WTC11 (cell line): ENCODE results near the gene KIAA1958. TPM values are rescaled to one million over a fixed set of nuclear protein-coding genes. Genes with fewer than 3 reads are reported as not detected.

ENCODE experiments used
- ATAC-seq: fragments of 200-7000 bp; cut with Tn5 transposase; 2 replicates; pipeline ENCODE4 v1.10.0; 2021; ENCODE audit warnings: mild to moderate bottlenecking, moderate library complexity
- CTCF ChIA-PET: fragments of 300-600 bp; sonication (Branson Sonifier 250); formaldehyde crosslinking; loops from one replicate; lab custom pipeline; 2021; ENCODE audit warnings: antibody characterized with exemption; lab: Charles Lee
- POLR2A ChIA-PET: fragments of 350-600 bp; sonication (Branson Sonifier 250); formaldehyde crosslinking; loops from one replicate; lab custom pipeline; 2021; ENCODE audit warnings: antibody characterized with exemption; lab: Charles Lee
- DNase-seq: peaks from one replicate; pipeline ENCODE4 v3.0.0; 2021; ENCODE audit warnings: low spot score
- H3K27ac Mint-ChIP-seq: 2 replicates; pipeline ENCODE4 v1.8.0; 2021; ENCODE audit warnings: mixed read lengths
- H3K27me3 Mint-ChIP-seq: 2 replicates; pipeline ENCODE4 v1.8.0; 2021; ENCODE audit warnings: low read depth, mild to moderate bottlenecking, moderate library complexity, mixed read lengths
- H3K36me3 Mint-ChIP-seq: 2 replicates; pipeline ENCODE4 v1.8.0; 2021; ENCODE audit warnings: mixed read lengths
- H3K4me1 Mint-ChIP-seq: 2 replicates; pipeline ENCODE4 v1.8.0; 2022; ENCODE audit warnings: mixed read lengths
- H3K4me3 Mint-ChIP-seq: 2 replicates; pipeline ENCODE4 v1.8.0; 2021; ENCODE audit warnings: mild to moderate bottlenecking, moderate library complexity, mixed read lengths
- H3K9me3 Mint-ChIP-seq: 2 replicates; pipeline ENCODE4 v1.8.0; 2021; ENCODE audit warnings: mixed read lengths
- ARID4B ChIP-seq: sonication (generic); formaldehyde crosslinking; IDR thresholded peaks from 2 replicates; pipeline ENCODE4 v1.8.0; 2023; ENCODE audit warnings: missing genetic modification reagents, mild to moderate bottlenecking, borderline replicate concordance
- ATF2 ChIP-seq: sonication (generic); formaldehyde crosslinking; IDR thresholded peaks from 2 replicates; pipeline ENCODE4 v1.8.1; 2022; ENCODE audit warnings: low read depth, missing genetic modification reagents, borderline replicate concordance
- EMX1 ChIP-seq: fragments of 250-450 bp; sonication (Bioruptor Pico); IDR thresholded peaks from 2 replicates; pipeline ENCODE4 v1.8.0; 2021; ENCODE audit warnings: mild to moderate bottlenecking
- FOXJ3 ChIP-seq: sonication (generic); formaldehyde crosslinking; IDR thresholded peaks from 2 replicates; pipeline ENCODE4 v1.9.0; 2021; ENCODE audit warnings: missing genetic modification reagents, mild to moderate bottlenecking, borderline replicate concordance
- GABPB1 ChIP-seq: sonication (generic); formaldehyde crosslinking; IDR thresholded peaks from 2 replicates; pipeline ENCODE4 v1.8.1; 2023; ENCODE audit warnings: mild to moderate bottlenecking, missing genetic modification reagents
- KAT7 ChIP-seq: sonication (generic); formaldehyde crosslinking; IDR thresholded peaks from 2 replicates; pipeline ENCODE4 v1.8.1; 2023; ENCODE audit warnings: missing genetic modification reagents, mild to moderate bottlenecking, borderline replicate concordance
- NR1H2 ChIP-seq: sonication (generic); formaldehyde crosslinking; IDR thresholded peaks from 2 replicates; pipeline ENCODE4 v1.9.0; 2021; ENCODE audit warnings: mild to moderate bottlenecking, moderate library complexity, missing genetic modification reagents
- RORB ChIP-seq: fragments of 250-450 bp; sonication (Bioruptor Pico); IDR thresholded peaks from 2 replicates; pipeline ENCODE4 v1.9.0; 2021; ENCODE audit warnings: mild to moderate bottlenecking
- SMAD4 ChIP-seq: sonication (generic); formaldehyde crosslinking; IDR thresholded peaks from 2 replicates; pipeline ENCODE4 v1.8.0; 2022; ENCODE audit warnings: mild to moderate bottlenecking, missing genetic modification reagents
- TEAD1 ChIP-seq: sonication (generic); formaldehyde crosslinking; IDR thresholded peaks from 2 replicates; pipeline ENCODE4 v1.8.0; 2022; ENCODE audit warnings: mild to moderate bottlenecking, missing genetic modification reagents
- ZBTB21 ChIP-seq: sonication (generic); formaldehyde crosslinking; IDR thresholded peaks from 2 replicates; pipeline ENCODE4 v1.8.1; 2023; ENCODE audit warnings: mild to moderate bottlenecking, missing genetic modification reagents, borderline replicate concordance
- ZNF396 ChIP-seq: fragments of 250-450 bp; sonication (Bioruptor Pico); IDR thresholded peaks from 2 replicates; pipeline ENCODE4 v1.8.0; 2021; ENCODE audit warnings: mild to moderate bottlenecking, moderate library complexity, borderline replicate concordance
- ZNF671 ChIP-seq: fragments of 250-450 bp; sonication (Bioruptor Pico); IDR thresholded peaks from 2 replicates; pipeline ENCODE4 v1.8.0; 2021; ENCODE audit warnings: mild to moderate bottlenecking
- ZSCAN18 ChIP-seq: fragments of 250-450 bp; sonication (Bioruptor Pico); IDR thresholded peaks from 2 replicates; pipeline ENCODE4 v2.1.2; 2022; ENCODE audit warnings: mild to moderate bottlenecking, moderate library complexity
- total RNA-seq: library from RNA; stranded (reverse); gene quantifications from 3 replicates; pipeline ENCODE4 v1.2.3, GENCODE V29; 2021
- TF ChIP-seq, protein P1 (sequence below): sonication (generic); formaldehyde crosslinking; IDR thresholded peaks from 2 replicates; pipeline ENCODE4 v1.8.0; 2022; ENCODE audit warnings: mild to moderate bottlenecking, missing genetic modification reagents
- TF ChIP-seq, protein P2 (sequence below): sonication (generic); formaldehyde crosslinking; IDR thresholded peaks from 2 replicates; pipeline ENCODE4 v1.8.1; 2023; ENCODE audit warnings: mild to moderate bottlenecking, missing genetic modification reagents

Gene KIAA1958
- total RNA-seq, 1 experiment from 2014 or later: 41.0 TPM

DNA sequence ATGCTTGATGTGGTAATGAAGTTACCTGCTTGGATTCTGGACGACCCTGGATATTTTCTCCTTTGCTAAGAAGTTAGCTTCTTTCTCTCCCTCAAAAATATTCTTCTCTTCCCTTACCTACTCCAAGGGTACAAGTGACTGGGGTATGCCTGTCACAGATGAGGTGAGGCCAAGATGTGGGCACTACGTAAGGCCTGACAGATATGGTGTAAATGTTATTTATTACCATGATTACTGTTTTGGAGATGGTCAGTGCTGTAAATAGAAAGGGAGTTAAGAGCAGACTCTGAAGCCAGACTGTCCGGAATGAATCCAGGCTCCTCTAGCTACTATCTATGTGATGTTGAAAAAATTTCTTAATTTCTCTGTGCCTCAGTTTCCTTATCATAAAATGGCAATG lies 1.1 kb upstream of the KIAA1958 start:
- Mint-ChIP-seq H3K9me3 (no peaks in the 10 kb centered on the region), H3K4me1 (peaks cover 36% of the 10 kb centered on the region), H3K27ac (no peak overlapping the region), H3K36me3 (no peaks in the 10 kb centered on the region), H3K4me3 (peak overlapping the region; percentile 95), H3K27me3 (no peaks in the 10 kb centered on the region)
- CTCF ChIA-PET: interaction anchor here (1.1 to 1.6 kb wide), 4 partner anchors 12 to 388 kb away, joined by 3 to 6 read pairs (median 4); no protein-coding TSS in a partner anchor
- TF ChIP-seq ZSCAN18 (CRISPR knock-in tag): no peak
- no peak for TF ChIP-seq SMAD4
- no peak for TF ChIP-seq EMX1 (CRISPR knock-in tag)
- TF ChIP-seq ZBTB21: no peak
- TF ChIP-seq ARID4B (CRISPR knock-in tag): no peak
- no peak for TF ChIP-seq RORB (CRISPR knock-in tag)
- TF ChIP-seq ZNF396 (CRISPR knock-in tag): no peak
- no peak for TF ChIP-seq ATF2 (CRISPR knock-in tag)
- TF ChIP-seq KAT7 (CRISPR knock-in tag): no peak
- no peak for TF ChIP-seq GABPB1
- no peak for TF ChIP-seq NR1H2 (CRISPR knock-in tag)
- TF ChIP-seq FOXJ3: no peak
- TF ChIP-seq, protein P1, sequence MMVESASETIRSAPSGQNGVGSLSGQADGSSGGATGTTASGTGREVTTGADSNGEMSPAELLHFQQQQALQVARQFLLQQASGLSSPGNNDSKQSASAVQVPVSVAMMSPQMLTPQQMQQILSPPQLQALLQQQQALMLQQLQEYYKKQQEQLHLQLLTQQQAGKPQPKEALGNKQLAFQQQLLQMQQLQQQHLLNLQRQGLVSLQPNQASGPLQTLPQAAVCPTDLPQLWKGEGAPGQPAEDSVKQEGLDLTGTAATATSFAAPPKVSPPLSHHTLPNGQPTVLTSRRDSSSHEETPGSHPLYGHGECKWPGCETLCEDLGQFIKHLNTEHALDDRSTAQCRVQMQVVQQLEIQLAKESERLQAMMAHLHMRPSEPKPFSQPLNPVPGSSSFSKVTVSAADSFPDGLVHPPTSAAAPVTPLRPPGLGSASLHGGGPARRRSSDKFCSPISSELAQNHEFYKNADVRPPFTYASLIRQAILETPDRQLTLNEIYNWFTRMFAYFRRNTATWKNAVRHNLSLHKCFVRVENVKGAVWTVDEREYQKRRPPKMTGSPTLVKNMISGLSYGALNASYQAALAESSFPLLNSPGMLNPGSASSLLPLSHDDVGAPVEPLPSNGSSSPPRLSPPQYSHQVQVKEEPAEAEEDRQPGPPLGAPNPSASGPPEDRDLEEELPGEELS (CRISPR knock-in tag): no peak
- no peak for TF ChIP-seq ZNF671
- TF ChIP-seq, protein P2, sequence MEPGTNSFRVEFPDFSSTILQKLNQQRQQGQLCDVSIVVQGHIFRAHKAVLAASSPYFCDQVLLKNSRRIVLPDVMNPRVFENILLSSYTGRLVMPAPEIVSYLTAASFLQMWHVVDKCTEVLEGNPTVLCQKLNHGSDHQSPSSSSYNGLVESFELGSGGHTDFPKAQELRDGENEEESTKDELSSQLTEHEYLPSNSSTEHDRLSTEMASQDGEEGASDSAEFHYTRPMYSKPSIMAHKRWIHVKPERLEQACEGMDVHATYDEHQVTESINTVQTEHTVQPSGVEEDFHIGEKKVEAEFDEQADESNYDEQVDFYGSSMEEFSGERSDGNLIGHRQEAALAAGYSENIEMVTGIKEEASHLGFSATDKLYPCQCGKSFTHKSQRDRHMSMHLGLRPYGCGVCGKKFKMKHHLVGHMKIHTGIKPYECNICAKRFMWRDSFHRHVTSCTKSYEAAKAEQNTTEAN (CRISPR knock-in tag): no peak
- no peak for TF ChIP-seq TEAD1 (CRISPR knock-in tag)
- no peak for ATAC-seq
- no peak for DNase-seq
- POLR2A ChIA-PET: interaction anchor here (0.7 kb wide), 1 partner anchor 198 kb away, joined by 3 read pairs; no protein-coding TSS in a partner anchor
